Kidney capillary endothelial cell (primary cell): ENCODE measurements around the gene ZNF385C.

Experiments used
- DNase-seq: peaks from one replicate; pipeline ENCODE4 v3.0.0-alpha.2; 2018; ENCODE audit warnings: low spot score

Gene ZNF385C

DNA sequence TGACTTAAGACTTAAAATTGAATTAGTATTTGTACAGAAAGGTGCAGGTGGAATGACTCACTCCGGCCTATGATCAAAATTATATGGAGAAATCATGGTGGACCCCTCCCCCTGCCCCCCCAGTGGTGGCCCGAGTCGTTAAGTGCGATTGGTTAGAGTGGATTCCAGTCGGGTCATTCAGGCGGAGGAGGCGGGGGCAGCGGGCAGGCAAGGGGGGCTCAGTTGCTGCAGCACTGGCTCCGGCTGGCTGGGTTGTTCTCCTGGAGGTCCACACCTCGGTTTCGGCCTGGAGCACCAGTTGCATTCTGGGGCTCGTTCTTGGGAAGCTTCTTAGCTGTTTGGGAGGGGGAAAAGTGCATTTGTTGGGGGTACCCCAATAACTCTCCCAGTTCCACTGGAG lies 27.3 kb upstream of the ZNF385C start:
- no peak for DNase-seq

DNA sequence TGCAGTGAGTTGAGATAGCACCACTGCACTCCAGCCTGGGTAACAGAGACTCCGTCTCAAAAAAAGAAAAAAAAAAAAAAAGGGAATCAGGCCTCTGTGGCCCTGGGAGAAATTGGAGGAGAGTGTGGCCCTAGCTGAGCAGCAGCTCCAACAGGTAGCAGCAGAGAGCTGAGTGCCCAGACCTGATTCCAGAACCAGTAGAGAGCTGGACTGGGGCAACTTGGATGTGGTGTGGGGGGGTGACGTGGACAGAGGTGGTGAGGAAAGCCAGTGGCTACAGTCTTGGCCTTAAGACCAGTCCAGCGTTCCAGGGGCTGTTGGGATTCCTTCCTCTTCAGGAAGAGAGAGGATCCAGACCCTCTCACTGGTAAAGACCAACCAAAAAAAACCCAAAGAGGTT lies 26.0 kb upstream of the ZNF385C start:
- DNase-seq: no peak

DNA sequence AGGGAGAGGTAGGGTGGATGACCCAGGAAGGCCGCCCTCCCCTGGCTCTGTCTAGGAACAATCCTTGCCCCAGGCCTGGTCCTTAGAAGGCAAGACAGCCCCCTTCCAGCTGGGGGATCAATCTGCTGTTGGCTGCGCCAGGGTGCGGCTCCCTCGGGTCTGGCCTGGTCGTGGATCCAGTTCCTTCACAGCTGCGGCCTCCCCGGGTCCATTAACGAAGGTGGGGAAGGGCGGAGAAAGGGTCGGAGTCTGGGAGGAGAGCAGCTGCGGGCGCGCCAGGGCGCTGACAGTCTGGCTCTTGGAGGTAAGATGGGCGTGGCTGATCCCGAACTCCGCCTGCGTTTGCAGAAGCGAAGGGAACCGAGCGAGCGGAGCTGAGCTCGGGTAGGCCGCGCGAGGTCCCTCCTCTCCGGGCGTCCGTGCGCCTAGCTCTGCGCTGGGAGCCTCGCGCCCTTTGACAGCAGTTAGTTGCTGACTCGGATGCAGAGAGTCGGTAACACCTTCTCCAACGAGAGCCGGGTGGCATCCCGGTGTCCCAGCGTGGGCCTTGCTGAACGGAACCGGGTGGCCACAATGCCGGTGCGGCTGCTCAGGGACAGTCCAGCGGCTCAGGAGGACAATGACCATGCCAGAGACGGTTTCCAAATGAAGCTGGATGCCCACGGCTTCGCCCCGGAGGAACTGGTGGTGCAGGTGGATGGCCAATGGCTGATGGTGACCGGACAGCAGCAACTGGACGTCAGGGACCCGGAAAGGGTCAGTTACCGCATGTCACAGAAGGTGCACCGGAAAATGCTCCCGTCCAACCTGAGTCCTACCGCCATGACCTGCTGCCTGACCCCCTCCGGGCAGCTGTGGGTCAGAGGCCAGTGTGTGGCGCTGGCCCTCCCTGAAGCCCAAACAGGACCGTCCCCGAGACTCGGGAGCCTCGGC lies 24.4 kb upstream of the ZNF385C start, which contains the start of gene HSPB9:
Gene HSPB9, plus strand, starts transcription at position 434 of the 933 bp plus-strand sequence. Its CDS starts 47 bp downstream, at position 481.
- DNase-seq: no peak

DNA sequence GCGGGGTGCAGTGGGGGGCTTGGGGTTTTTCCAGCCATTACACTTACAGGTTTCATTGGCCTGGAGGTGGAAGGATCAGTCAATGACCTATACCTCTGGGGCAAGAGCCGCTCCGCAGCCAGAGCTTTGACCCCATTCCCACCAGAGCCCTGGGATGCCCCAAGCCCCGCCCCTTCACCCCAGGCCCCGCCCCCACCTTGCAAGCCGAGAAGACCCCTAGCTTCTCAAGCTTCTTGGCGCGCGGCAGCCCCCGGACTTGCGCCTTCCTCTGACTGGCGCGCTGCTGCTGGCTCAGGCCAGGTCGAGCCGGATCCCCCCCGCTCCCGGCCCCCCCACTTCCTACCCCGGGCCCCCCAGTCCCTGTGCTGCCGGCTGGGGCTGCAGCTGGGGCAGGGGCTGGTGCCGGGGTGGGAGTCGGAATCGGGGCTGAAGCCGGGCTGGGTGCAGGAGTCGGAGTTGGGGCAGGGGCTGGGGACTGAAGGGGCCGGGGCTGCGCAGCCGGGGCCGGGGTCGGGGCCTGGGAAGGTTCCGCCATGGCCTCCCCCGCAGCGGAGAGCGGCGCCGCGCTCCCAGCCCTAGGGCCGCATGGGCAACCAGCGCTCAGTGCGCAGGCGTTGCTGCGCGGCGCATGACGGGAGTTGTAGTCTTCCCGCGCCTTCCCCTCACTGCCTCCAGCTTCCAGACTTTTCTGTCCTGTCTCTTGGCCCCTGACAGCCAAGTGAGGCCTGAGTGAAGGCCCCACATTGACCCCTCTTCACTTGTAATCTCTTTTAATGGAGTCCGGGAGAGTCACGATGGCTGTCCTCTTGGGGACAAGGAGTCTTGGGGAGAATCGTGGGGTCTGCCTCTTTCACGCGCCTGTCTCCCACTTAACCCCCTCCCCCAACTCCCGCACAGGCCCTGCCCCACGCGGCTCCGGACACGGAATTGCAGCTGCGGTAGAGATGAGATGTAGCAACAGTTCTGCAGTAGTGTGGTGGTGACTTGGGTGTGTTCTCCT lies 22.8 kb upstream of the ZNF385C start, which contains the start of gene KAT2A:
Gene KAT2A, minus strand, starts transcription at position 598 of the 1,000 bp plus-strand sequence. Its CDS starts 63 bp downstream, at position 535.
- DNase-seq: peak; percentile 77

DNA sequence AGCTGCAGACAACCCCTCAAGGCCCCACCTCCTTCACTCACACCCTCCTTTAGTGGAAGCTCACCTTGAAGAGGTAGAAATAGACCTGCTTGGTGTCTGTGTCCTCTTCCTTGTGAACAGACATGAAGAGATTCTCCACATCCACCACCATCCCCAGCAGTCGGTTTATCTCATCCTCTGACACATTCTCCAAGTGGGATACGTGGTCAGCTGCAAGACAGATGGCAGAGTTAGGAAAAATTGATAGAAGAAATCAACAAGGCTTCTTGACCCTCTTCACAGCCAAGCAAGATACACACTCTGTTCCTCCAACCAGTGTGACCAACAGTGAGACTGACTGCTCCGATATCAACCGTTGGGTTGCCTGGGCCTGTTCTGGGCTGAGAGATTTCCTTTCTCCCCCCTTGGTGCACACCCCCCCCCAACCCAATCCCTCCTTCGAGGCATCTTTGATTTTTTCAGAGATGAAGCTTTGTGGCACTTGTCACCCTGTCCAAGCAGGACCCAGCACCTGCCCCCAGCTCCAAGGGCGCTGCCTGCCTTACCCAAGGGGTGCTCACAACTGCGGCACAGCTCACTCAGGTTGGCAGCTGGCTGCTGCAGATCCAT lies 22.0 kb upstream of the ZNF385C start:
- DNase-seq: no peak

DNA sequence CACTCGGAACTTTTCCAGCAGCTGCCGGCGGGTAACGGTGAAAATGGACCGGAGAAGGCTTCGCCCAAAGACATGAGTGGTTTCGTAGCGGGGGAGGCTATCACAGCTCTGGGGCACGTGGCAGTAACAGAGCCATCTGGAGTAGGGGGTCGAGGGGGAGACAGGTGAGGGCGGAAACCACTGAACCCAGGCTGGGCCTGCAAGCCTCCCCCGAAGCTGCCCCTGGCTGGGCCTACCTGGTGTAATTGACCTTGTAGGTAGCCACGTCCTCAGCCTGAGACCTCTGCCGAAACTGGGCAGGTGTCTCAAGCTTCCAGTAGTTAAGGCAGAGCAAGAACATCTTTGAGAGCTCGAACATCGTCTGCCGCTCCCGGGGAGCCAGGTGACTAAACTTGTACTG lies 21.0 kb upstream of the ZNF385C start:
- no peak for DNase-seq

DNA sequence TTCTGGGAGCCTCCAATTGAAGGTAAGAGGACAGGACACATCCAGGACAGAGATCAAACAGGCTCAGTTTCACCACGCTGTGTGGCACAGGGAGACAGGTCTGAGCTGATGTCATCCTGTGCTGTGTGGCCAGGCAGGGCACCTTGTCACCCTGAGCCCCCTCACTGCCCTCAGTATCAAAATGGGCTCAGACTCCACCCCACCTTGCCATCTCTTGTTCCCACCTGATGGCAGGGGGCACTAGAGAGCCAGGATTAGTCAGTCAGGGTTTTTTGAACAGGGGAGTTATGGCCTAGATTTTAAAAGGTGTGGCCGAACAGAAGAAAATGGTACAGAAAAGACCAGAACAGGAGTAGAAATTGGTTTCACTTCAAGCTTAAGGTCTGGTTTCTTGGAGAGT lies 20.3 kb upstream of the ZNF385C start:
- DNase-seq: no peak

DNA sequence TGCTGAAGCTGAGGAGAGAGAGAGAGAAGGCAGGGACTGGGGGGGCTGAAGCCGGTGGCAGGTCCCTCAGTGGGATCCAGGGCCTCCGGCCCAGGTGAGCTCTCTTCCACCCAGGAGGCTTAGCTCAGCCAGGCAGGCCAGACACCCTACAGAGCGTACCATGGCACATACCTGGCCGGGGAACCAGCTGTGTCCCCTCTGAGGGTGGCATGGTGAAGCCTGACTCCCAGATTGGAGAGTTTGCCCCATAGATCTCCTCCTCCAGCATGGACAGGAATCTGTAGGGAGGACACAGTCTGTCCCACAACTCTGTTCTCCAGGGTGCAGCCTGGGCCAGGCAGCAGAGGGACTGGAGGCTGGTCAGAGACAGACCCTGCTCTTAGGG lies 19.8 kb upstream of the ZNF385C start:
- DNase-seq: no peak

DNA sequence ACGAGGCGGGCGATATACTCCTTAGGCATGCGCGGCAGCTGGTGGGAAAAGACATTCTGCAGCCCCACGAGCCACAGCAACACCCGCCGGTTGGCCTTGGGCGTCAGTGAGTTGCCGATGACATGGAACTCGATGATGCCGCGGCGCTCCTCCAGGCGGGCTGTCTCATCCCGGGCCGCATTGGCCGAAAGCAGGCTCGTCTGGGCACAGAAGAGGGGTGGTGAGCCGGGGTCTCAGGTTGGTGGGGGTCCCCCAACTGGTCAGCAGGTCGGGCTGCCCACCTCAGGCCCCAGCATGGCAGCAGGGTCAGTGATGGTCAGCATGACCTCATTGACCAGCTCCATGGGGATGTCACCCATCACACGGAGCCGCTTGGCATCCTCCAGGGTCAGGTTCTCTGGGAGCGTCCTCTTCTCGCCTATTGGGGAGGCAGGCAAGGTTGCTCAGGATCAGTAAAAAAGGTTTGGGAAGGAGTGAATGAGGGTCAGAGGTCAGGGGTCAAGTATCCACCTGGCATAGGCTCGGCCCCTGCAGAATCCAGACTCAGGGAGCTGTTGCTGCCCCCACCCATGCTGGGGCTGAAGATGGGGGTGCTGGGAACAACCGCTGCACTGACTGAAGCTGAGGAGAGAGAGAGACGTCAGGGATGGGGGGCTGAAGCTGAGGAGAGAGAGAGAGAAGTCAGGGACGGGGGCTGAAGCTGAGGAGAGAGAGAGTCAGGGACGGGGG lies 19.3 kb upstream of the ZNF385C start:
- DNase-seq: no peak

DNA sequence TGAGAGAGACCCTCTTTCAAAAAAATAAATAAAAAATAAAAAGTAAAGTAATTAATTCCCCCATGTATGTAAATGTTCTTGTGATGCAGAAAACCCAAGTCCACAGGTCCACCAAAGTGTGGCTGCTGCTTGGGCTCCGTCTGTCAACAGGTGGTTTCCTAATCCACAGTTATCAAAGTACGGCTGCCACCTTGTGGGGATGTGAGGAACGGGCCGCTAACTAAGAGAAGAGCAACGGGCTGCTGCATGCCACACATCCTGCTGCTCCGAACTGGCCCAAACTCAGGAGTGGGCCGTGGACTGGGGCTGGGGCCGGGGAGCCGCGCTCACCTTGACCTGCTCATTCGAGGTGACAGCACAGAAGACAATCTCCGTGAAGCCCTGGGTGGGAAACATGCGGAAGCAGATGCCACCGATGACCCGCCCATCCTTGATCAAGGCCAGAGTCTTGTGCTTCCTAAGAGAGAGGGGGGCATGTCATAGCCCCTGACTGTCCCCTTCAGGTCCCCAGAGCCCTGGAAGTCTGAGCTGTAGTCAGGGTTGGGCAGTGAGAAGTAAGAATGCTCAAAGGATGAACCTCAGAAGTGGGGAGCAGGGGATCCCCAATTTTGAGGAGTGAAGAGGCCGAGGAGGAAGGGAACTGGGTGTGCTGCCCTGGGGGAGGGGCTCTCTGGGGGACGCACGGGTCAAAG lies 18.6 kb upstream of the ZNF385C start:
- DNase-seq: peak; percentile 69

DNA sequence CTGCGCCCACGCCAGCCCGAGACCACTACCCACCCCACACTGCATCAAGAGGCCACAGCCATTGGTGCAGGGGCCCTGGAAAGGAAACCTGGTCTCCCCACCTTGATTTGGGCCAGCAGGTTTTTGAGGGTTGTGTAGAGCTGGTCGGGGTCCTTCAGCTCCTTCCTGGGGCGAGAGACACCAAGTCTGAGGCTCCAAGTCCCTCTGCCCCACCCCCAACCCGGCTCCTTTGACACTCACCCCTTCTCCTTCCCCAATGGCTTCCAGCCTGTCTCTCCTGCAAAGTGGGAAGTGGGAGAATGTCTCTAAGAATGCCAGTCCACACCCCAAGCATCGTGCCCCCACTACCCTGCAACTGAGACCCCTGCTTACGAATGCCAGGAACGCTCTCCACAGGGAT lies 15.8 kb upstream of the ZNF385C start:
- no peak for DNase-seq

DNA sequence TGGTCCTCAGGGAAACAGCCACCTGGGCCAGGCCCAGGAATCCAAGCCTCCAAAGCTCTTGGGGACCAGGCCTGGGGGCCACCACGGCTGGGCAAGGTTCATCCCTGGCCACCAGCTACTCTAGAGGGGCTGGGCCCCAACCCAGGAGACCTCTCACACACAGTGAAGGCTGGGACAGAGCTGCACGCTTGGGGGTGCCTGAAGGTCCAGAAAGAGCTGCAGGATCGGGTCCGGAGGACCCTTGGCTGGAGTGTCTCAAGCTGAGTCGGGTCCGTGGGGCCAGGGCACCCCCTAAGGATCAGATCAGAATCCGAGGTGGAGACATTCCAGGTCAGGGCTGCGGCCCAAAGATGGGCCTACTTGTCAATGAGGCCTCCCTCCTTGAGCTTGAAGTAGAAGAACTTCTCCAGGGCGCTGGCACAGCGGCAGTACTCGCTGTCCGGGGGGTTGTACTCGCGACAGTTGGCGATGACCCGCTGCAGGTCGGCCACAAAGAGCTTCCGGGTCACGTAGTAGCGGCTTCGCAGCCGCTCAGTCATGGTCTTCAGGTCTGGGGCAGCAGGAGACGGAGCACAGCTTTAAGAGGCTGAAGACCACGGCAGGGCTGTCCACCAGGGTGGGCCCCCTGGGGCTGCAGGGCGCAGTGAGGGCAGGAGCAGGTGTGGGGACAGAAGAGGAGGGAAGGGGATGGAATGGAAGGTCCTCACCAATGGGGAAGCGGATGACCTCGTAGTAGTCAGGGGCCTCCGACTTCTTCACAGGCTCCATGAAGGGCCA lies 15.2 kb upstream of the ZNF385C start:
- no peak for DNase-seq

DNA sequence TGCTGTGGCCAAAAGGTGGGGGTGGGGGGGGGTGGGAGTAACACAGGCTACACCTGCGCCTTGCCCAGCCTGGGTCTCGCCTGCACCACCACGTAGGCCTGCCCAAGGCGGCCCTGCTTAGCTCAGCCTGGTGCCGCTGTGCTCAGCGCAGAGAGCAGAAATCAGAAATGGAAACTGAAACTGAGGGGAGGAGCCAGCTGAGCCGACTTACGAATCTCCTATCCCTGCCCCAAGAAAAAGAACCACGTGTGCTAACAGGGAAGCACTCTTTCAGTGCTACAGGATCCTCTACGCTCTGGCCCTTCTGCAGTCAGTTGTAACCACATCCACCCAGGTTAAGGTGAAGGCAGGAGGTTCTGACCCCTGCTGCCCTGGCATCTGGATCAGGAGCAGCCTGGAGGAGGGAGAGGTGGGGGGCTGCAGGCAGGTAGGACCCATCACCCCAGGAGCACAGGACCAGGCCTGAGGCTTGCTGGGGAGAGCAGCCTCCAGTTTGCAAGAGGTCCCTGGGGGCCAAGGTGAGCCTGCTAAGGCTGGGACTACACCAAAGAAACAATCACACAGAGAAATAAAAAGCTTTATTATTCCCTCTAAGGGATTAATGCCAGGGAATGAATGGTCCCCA lies 14.4 kb upstream of the ZNF385C start, which contains the start of gene DHX58:
Gene DHX58, minus strand, starts transcription at position 163 of the 625 bp plus-strand sequence. CDS start 822 bp downstream, outside the sequence.
- DNase-seq: peak; percentile 70

DNA sequence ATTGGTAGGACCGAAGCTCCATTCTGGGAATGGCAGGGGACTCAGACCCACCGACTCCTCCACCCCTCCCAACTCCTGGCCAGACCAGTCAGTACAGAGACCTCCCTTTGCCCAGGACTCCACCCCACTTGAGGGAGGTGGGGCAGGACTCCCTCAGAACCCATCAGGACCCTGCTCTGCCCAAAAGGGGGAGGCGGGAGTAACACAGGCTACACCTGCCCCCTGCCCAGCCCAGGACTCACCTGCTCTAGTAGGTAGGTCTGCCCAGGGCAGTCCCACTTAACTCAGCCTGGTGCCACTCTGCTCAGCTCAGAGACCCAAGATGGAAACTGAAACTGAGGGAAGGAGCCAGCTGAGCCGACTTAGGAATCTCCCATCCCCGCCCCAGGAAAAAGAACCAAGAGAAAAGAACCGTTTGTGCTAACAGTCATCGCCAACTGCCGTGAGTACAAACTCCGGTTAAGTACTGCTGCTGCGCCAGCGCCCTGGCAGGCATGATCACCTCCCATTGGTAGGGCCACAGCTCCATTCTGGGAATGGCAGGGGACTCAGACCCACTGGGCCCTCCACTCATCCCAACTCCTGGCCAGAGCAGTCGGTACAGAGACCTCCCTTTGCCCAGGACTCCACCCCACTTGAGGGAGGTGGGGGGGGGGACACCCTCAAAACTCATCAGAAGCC lies 13.7 kb upstream of the ZNF385C start:
- no peak for DNase-seq

DNA sequence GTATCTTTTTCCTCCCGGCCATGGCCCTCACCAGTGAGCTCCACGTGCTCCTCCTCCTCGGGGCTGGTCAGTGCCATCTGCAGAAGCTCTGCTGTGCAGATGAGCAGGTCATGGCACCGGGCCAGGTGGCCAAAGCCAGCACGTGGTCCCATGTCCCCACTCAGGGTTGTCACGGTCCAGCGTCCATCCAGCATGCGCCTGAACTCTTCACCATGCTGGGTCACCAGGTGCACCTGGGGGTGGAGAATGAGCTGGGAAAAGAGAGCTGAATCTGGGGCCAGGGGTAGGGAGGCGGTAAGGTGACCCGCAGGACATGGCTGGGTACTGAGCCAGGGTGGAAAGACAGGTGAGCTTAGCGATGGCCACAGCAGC lies 13.0 kb upstream of the ZNF385C start:
- DNase-seq: no peak

DNA sequence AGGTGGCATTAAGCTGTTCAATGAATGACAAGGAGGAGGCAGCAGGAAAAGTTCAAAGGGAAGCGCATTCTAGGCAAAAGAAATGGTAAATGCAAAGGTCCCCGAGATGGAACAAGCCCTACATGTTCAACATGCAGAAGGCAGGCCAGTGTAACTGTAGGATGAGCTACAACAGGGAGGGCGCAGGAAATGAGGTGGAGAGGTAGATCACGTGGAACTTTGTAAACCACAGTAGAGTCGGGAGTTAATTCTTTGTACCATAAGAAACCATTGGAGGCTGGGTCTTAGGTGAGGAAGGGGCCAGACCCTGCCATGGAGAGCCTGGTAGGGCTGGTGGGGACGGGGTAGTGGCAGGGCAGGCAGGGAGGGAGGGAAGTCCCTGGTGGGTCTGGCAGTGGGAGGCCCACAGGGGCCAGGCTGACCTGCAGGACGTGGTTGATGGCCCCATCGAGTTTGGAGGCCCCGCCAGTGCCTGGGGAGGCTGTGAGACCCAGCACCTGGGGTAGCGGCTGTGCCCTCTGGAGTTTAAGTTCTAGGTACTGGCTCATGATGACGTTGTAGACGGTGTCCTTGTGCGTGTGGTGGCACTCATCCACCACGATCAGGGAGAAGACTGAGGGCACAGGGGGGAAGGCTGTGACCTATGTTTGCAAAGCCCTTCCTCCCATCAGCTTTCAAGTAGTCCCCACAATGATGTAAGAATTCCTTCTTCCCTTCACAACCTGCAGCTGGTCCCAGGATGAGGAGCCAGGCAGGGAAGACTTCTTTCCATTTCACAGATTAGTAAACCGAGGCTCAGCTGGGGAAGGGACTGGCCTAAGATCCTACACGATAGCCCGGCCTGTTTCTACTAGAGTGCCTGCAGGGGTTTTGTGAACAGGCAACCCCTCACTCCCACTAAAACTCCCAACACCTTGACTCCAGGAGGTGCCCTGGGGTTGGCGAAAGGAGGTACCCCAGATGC lies 12.3 kb upstream of the ZNF385C start:
- DNase-seq: no peak

DNA sequence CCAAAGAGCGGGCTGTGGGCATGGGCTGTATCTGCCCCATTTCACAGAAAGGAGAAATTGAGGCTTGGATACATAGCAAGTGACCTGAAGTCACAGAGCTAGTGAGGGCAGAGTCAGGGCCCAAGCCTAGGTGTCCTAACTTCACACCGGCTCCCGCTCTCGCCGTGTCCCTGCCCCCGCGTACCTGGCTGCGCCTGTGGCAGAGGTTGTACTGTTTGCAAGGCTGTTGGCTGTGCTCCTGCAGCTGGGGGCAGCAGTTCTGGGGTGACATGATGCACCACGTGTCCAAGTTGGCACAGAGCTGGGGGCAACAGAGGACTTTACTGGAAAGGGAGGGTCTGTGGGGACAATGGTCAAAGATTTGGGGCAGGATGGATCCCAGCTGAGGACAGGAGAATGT lies 10.8 kb upstream of the ZNF385C start:
- no peak for DNase-seq
